Mesenteric fat pad (tissue), 1 donor: ENCODE measurements around the gene ATP5F1A. TPM values are rescaled to one million over a fixed set of nuclear protein-coding genes. Genes with fewer than 3 reads are reported as not detected.
A peak's percentile ranks its signal among the peaks of the same experiment; 100 is the strongest.

ENCODE experiments used
- DNase-seq: peaks from one replicate; pipeline ENCODE4 v3.0.0-alpha.2; 2020; ENCODE audit warnings: low spot score
- total RNA-seq: library from RNA; stranded (reverse); fragmentation: NEBNext Ultra II Directional; extraction: Animal tissue kit (Norgen Biotek cat#: 25700); gene quantifications from one replicate; pipeline ENCODE4 v1.2.1, GENCODE V29; 2021
- donor health status: DM: yes; HTN: yes; CAD: no.

The ATP5F1A gene
- total RNA-seq, 1 donor from 2014 or later = 303 TPM

DNA sequence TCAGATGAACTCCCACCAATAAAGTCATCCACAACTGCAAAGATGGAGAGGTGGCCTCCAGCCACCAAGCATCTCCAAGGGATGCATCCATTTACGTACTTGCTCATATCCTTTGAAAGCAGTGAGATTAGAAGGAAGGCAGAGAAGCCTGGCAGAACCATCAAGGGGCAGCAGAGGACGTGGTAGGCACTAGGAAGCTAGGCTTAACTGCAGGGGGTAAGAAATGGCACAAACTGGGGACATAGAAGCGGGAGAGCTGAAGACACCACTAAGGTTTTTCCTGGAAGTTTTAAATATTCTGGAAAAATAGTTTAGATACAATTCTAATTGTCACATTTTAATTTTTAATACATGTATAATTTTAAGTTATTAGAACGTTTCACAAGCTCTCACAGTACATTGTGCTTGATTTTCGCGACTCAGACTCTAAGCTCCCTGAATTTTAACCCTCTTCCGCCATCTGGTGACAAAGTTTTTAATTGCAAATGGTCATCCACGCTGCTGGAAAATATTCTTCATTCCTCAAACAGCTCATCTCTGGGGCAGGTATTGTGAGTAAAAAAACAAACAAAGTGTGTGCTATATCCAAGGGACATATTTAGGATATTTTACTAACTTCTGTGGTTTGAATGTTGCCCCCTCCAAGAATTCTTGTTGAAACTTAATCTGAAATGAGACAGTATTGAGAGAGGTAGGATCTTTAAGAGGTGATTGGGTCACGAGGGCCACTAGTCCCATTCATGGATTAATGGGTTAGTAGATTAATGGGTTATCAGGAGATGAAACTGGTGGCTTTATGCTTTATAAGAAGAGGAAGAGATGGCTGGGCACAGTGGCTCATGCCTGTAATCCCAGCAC, 24.4 kb downstream of the ATP5F1A start:
- no peak for DNase-seq

DNA sequence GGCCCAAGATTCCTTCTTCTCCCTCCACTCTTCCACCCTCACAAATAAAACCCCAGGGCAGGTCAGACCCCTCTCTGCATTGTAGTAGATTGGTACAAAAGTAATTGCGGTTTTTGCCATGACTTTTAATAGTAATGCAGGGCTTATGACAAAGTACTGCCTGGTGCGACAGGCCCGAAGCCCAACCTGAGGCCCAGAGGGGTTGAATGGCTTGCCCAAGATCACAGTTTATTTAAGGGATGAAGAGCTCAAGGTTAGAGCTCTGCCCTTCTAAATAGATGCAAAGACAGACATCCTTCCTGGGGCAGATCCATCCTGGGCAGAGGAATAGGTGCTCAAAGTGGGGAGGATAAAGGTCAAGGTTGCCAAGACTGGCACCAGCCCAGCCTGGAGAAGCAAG, 25.1 kb downstream of the ATP5F1A start:
- DNase-seq = no peak

DNA sequence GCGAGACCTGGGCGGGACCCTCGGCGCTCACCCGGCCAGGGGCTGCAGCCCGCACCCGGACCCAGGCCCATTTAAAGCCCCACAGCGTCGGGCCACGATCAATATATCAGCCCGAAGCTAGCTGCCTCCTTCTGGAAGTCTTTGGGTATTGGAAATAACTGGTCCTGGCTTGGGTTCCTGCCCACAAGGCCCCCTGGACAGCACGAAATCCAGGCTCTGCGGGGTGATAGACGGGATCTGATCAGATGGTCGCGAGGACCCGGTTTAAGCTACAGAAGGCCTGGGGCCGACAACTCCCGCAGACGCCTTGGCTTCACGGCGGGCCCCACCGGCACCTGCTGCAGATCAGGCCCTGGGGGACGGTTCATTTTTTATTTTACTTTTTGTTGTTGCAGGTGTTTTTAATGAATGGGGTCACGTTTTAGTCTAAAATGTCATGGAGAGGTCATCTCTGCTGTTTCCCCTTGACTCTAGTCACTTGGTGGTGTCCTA, 25.7 kb downstream of the ATP5F1A start:
- DNase-seq = no peak

DNA sequence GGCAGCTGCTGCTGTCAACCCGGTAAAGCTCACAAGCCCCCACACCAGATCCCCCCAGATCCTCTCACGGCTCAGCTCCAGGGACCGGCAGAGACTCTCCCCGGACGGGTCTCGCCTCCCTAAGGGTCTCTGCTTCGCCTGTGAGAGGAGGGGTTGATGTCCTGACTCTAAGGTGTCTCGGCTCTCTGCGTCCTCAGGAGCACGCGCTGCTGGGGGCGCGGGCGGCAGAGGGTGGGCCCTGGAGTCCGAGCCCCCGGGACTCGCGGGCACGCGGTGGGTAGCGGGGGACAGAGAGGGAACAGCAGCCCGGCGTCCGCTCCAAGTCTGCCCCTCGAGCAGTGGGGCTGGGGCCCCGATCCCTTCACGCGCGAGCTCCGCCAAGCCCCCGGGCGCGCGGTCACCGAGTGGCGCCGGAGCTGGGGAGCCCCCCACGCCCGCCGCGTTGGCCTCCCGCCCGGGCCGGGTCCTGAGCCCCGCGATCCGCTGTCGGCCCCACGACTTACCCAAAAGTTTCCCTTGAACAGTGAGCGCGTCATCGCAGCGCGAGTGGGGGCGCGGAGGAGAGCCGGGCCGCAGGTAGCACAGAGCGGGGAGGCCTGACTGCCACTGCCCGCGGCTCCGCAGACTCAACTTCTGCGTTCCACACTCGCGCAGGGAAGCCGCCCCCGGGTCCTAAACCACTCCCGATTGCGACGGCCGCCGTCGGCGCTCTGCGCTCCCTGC, 26.3 kb downstream of the ATP5F1A start, which contains the start of gene PSTPIP2:
PSTPIP2 (minus strand) TSS at position 608 of the 723 bp plus-strand sequence; CDS start at position 536, 72 bp downstream.
- peak; percentile 94 for DNase-seq

DNA sequence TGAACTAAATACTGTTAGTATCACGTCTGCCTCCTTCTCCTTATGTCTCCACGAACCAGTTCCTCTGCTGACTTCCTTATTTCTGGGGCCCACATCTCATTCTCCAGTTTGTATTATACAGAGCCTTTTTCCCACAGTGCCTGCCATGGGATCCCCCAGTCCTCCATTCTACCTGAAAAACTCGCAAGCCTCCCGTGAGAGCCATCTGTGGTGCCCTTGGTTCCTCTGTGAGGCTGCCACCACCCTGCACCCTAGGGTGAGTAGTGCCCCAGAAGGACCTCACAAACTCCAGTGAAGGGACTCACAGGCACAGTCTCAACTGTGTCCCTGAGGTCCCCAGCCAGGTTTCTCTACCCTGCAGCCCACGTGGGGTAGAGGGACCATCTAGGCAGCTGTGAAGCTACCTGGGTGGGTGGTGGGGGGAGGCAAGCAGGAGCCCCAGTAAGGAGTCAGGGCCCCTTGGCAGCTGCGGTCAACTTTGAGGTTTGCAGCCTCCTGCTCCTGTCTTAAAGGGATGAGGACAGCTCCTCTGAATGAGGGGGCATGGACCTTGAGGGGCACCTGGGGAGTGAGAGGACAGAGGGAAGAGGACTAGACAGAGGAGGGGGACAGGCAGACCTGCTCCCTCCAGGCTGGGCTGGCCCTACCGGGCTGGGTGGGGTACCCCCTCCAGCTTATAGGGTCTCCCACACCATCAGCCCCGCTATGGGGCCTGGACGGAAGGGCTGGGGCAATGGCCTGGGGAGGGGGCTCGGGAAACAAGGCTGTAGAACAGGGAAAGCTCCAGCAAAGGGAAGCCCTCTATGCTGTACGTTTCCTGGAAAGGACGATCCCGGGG, 27.1 kb downstream of the ATP5F1A start:
- DNase-seq = no peak

DNA sequence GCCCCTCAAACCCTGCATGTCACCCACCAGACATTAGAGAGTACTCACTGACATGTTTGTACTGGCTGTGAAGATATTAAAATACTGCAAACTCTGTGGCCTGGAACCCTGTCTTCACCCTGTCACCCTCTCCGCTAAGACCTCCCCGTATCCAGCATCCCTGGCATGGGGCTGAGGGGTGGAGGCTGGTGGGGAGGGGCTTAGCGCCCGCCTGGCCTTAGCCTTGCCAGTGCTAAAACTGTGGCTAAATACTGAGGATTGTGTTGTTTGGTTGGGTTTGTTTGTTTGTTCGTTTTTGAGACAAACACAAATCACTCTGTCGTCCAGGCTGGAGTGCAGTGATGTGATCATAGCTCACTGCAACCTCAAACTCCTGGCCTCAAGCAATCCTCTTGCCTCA, 27.9 kb downstream of the ATP5F1A start:
- DNase-seq = no peak

DNA sequence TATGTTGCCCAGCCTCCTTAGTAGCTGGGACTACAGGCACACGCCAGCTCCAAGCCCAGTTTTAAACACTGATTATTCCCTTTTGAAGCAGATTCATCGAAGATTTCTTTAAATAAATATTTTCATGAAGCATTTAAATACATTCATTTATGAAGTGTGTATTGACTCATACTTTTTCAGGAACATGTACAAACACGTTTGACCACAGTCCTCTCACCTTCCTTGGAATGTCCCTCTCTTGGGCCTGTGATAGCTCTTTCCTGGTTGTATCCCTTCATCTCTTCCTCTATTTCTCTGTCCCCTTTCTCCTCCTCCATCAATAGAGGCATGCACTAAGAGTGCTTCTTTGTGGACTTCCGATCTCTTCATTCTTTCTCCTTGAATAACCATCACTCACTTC, 28.6 kb downstream of the ATP5F1A start:
- DNase-seq = no peak

DNA sequence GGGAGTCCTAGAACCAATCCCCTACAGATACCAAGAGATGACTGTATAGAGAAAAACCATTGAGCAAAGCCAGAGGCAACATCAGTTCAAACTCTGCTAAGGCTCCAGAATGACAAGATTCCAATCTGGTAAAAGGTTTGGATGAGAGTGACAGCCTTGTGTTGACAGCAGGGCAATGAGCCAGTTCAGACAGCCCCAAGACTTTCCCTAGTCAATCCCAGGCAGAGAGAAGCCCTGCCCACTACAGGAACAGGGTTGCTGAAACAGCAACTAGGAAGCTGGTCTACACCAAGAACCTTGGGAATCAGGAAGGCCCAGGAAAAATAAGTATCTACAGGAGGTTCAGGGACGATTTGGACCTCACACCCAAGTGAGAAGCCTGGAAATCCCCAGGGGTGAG, 29.3 kb downstream of the ATP5F1A start:
- DNase-seq = no peak

DNA sequence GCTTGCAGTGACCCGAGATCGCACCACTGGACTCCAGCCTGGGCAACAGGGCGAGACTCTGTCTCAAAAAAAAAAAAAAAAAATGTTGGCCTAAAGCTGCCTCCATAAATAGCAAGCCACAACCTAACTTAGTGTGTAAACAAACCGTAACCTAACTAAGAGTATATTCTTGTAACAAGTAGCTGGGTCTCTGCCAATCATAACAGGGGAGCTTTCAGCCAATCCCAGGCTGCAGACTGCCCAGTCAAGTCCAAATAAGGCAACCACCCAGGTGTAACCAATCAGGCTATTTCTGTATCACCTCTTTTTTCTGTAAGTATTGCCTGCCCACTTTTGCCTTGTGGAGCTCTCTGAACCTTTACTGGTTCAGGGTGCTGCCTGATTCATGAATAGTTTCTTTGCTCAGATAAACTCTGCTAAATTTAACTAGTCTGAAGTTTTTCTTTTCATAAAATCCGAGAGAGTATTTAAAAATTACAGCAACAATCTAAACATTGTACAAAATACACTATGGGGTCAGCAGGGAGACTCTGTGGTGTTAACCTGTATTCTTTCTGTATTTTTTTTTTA, 30.6 kb downstream of the ATP5F1A start:
- DNase-seq = no peak

DNA sequence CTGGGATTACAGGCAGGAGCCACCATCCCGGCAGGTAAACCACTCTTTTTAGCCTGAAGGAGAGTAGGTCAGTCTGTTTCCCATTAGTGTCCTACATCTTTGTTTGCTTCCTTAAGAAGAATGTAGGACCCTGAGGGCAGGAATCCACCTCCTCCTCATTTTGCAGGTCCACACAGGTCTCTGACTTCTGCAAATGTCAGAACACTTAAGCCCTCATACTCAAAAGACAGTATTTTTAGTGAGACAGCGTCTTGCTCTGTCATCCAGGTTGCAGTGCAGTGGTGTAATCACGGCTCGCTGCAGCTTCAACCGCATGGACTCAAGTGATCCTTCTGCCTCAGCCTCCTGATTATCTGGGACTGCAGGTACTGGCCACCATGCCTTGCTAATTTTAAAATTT, 35.3 kb downstream of the ATP5F1A start:
- DNase-seq = no peak

DNA sequence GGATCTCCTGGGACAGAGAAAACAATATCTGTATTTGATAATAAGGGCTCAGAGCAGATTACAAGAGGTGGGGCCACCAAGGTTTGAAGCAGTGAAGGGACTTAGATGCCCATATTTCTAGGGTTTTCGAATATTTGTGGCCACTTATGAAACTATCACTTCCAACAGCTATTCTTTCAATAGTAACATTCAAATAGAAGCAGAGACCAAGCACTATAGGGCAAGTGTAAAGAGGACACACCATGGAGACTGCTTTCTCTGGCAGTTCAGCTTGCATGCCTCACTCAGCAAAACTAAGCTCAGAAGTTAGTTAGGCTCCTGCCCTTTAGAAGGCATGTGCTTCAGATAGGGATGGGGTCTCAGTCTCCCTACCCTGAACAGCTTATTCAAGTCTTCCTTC, 36.3 kb downstream of the ATP5F1A start:
- DNase-seq = no peak

DNA sequence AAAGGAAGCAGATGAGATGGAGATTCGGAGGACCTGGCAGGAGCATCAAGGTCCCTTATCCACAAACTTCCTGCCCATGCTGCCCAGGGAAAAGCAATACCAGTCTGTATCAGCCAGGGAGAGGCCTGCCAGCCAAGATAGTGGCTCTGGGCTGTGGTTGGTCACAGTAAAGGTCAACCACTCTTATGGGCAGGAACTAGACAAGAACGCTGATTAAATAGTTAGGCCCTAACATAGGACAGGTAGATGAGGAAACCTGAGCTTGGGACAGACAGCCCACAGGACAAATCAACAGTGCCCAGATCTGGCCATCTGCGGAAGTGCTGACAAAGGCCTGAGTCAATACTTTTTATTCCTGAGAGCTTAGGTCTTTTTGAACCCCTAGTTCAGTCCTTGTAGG, 36.7 kb downstream of the ATP5F1A start:
- DNase-seq = no peak

DNA sequence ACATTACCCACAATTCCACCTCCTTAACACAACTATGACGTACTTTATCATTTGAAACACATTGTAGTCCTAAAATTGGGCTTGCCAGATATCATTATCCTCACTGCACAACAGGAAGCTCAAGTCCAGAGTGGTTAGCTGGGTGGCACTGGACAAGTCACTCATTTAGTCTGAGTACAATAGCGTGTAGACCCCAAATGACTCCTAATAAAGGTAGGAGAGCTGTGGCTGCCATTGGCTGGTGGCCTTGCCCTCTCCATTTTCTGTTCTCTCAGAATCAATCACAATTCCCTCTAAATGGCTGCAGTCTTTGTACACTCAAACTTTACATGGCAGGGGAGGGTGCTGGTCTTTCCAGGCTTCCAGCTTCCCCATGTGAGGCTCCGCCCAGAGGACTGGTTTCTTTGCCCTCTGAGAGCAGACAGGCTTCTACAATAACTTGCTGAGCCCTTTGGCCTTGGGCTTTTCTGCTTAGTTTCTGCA, 37.7 kb downstream of the ATP5F1A start:
- no peak for DNase-seq

DNA sequence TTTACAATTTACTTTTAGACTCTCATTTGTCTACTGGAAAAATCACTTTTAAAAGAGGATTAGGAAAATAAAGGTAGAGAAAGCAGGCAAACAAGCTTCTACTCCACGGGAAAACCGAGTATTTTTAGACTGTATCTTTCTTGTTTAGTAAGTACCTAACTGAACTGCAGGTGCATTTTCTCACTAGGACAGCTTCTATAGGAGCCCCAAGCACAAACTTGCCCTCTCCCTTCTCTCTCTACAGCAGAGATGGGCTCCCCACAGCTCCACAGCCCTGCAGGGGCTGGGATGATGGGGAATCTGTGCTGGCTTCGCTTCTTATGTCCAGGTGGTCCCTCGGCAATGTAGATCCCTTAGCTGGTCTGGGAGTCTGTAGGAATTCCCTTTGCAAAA, 42.3 kb downstream of the ATP5F1A start:
- no peak for DNase-seq

DNA sequence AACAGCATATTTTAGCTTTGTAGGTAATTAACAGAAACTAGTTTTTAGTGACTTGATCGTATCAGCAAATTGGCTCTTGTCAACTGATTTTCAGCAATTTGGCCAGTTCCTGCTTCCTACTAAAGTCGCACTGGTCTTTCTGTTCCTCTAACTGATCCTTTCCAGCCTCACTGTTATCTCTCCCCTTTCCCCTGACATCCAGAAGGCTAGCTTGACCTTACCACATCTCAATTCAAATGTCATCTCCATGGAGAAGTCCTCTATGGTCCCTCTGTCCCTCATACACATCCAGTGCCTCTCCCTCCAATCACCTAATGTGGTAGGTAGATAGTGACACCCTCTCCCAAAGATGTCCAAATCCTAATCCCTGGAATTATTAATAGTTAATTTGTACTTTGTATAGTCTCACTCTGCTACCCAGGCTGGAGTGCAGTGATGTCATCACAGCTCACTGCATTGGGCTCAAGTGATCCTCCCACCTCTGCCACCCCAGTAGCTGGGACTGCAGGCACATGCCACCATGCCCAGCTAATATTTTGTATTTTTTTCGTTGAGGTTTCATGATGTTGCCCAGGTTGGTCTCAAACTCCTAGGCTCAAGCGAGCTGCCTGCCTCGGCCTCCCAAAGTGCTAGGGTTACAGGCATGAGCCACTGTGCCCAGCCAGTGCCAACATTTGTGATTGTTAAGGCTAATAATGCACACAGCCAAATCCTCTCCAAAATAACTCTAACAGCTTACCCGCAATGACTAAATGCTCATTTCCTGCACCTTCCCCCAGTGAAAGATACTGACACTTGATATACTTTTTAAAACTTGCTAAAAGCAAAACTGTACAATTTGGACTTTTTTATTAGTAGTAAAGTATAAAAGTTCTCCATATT, 42.9 kb downstream of the ATP5F1A start:
- DNase-seq = no peak

DNA sequence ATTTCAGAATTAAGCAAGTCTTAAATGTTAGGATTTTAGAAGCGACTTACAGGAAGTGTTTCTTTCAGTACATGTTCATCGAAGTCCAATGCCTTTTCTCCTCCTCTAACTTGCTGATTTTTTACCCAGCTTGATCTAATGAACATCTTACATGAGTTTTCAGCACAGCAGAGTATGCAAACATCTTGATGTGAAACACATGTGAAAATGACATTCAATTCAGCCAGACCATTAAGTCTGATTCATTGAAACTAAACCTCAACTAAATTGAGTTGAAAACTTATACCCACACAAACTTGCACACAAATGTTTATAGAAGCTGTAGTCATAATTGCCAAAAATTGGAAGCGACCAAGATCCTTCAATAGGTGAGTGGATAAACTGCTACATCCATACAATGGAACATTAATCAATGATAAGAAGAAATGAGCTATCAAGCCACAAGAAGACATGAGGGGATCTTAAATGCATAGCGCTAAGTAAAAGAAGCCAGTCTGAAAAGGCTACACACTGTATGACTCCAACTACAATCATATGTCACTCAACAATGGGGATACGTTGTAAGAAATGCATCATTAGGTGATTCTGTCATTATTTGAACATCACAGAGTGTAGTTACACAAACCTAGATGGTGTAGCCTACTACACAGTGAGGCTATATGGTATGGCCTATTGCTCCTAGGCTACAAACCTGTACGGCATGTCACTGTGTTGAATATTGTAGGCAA, 44.6 kb downstream of the ATP5F1A start:
- DNase-seq = no peak

DNA sequence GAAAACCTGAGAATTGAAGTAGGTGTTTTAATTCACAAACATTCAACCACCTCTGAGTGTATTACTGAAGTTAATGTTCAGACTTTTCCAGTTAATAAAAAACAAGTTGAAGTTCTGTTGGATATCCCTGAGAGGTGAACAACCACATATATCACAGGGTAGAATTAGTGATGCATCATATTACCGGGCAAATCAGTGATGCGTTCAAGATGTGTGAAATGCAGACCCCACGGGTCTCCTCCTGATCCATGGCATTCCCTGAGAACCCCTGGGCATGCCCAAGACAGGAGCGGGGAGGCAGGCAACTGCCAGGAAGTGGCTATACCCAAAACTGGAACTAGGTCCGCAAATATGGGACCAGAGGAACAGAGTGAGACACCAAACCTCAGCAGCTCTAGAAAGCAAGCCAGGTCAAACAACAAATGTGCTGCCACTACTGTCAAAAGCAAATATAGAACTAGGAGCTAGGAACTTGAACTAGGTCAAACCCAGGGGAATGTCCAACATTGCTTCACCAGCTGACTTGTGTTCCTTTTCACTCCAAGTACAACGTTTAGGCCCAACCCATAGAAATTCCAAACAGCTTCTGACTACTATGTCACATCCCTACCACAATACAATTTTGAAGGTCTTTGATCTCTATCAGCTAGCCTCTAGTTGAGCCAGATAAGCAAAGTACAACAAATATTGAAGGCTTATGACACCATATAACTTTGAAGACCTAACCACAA, 46.2 kb downstream of the ATP5F1A start:
- no peak for DNase-seq

DNA sequence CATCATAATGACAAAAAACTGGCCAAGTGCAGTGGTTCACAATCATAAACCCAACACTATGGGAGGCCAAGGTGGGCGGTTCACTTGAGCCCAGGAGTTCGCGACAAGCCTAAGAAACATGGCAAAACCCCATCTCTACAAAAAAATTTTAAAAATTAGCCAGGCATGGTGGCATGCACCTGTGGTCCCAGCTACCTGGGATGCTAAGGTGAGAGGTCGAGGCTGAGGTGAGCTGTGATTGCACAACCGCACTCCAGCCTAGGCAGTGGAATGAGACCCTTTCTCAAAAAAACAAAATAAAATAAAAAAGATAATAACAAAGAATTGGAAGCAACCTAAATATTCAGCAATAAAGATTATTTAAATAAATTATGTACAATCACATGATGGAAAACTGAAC, 47.8 kb downstream of the ATP5F1A start:
- DNase-seq = no peak

DNA sequence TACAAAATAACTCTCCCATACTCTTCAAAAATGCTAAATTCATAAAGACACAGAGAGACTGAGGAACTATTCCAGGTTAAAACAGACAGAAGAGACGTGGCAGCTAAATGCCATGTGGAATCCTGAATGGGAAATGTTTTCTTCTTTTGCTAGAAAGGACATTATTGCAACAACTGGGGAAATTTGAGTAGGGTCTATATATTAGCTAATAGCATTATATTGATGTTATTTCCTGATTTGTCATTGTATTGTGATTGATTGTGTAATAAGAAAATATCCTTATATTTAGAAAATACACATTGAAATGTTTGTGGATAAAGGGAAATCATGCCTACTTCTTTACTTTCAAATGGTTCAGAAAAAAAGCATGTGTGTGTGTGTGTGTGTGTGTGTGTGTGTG, 49.5 kb downstream of the ATP5F1A start:
- no peak for DNase-seq
